ENCODE data around the gene HSD3B7.
"Not testable (repeated sequence)": the region's sequence is repeated elsewhere in the genome, so short reads cannot be mapped to it uniquely, and the experiment has no call there.

Gene HSD3B7

GRCh38 chr16:31000671-31001382, 15.8 kb downstream of the HSD3B7 start:
- DNase-seq (ENCODE audit: low spot score), result no peak

- DNase-seq (ENCODE audit: low spot score), result no peak
These were observed 16.7 kb downstream of the HSD3B7 start for GRCh38 chr16:31001507-31002249.

GRCh38 chr16:31002250-31002700, 17.3 kb downstream of the HSD3B7 start:
- no peak for DNase-seq (ENCODE audit: low spot score)

- no peak for DNase-seq (ENCODE audit: low spot score)
These were observed 17.9 kb downstream of the HSD3B7 start for GRCh38 chr16:31002862-31003341.

- no peak for DNase-seq (ENCODE audit: low spot score)
These were observed 18.7 kb downstream of the HSD3B7 start for GRCh38 chr16:31003744-31004143.

GRCh38 chr16:31004658-31005057, 19.7 kb downstream of the HSD3B7 start:
- no peak for DNase-seq (ENCODE audit: low spot score)

- no peak for DNase-seq (ENCODE audit: low spot score)
These were observed 20.5 kb downstream of the HSD3B7 start for GRCh38 chr16:31005350-31006085.

GRCh38 chr16:31006086-31006385, 21.0 kb downstream of the HSD3B7 start:
- DNase-seq (ENCODE audit: low spot score), result no peak

GRCh38 chr16:31006589-31006988, 21.6 kb downstream of the HSD3B7 start:
- DNase-seq (ENCODE audit: low spot score), result no peak

- DNase-seq (ENCODE audit: low spot score), result no peak
These were observed 22.7 kb downstream of the HSD3B7 start for GRCh38 chr16:31007684-31008083.

GRCh38 chr16:31008149-31008548, 23.1 kb downstream of the HSD3B7 start:
- no peak for DNase-seq (ENCODE audit: low spot score)

GRCh38 chr16:31008551-31008950, 23.5 kb downstream of the HSD3B7 start:
- DNase-seq (ENCODE audit: low spot score), result no peak

- no peak for DNase-seq (ENCODE audit: low spot score)
These were observed 24.1 kb downstream of the HSD3B7 start for GRCh38 chr16:31009120-31009519.

- no peak for DNase-seq (ENCODE audit: low spot score)
These were observed 25.0 kb downstream of the HSD3B7 start for GRCh38 chr16:31009894-31010584.

- DNase-seq (ENCODE audit: low spot score), result peak; percentile 80
These were observed 25.7 kb downstream of the HSD3B7 start, which contains the start of gene STX1B for GRCh38 chr16:31010585-31011325. STX1B (minus strand) TSS chr16:31010638; CDS start chr16:31010396, 242 bp downstream.

- DNase-seq (ENCODE audit: low spot score), result not testable (repeated sequence)
These were observed 26.8 kb downstream of the HSD3B7 start for GRCh38 chr16:31011815-31012214.

GRCh38 chr16:31013292-31013691, 28.3 kb downstream of the HSD3B7 start:
- not testable (repeated sequence) for DNase-seq (ENCODE audit: low spot score)

- no peak for DNase-seq (ENCODE audit: low spot score)
These were observed 31.0 kb downstream of the HSD3B7 start for GRCh38 chr16:31016018-31016417.

- DNase-seq (ENCODE audit: low spot score), result not testable (repeated sequence)
These were observed 32.7 kb downstream of the HSD3B7 start for GRCh38 chr16:31017756-31018155.

GRCh38 chr16:31020536-31020935, 35.5 kb downstream of the HSD3B7 start:
- DNase-seq (ENCODE audit: low spot score), result no peak

- no peak for DNase-seq (ENCODE audit: low spot score)
These were observed 37.7 kb downstream of the HSD3B7 start for GRCh38 chr16:31022544-31023251.

All from left forelimb (tissue), 1 donor.